Measurements from ENCODE around the gene ANKK1.

The ANKK1 gene

GRCh38 chr11:113397212-113397611, 9.6 kb downstream of the ANKK1 start:
- DNase-seq (ENCODE audit: low read depth) = no peak
- no peak overlapping the region for H3K4me3 ChIP-seq (ENCODE audit: low read depth, low read length)
- no peak for TF ChIP-seq CTCF (IDR thresholded peaks at IDR 0.05; ENCODE audit: insufficient read depth, low read depth, low read length, missing control alignments)

GRCh38 chr11:113397821-113398220, 10.2 kb downstream of the ANKK1 start:
- H3K4me3 ChIP-seq (ENCODE audit: low read depth, low read length) = no peak overlapping the region
- DNase-seq (ENCODE audit: low read depth) = no peak
- no peak for TF ChIP-seq CTCF (IDR thresholded peaks at IDR 0.05; ENCODE audit: insufficient read depth, low read depth, low read length, missing control alignments)

- TF ChIP-seq CTCF (IDR thresholded peaks at IDR 0.05; ENCODE audit: insufficient read depth, low read depth, low read length, missing control alignments) = no peak
- H3K4me3 ChIP-seq (ENCODE audit: low read depth, low read length) = no peak overlapping the region
- DNase-seq (ENCODE audit: low read depth) = no peak
These were observed 11.3 kb downstream of the ANKK1 start for GRCh38 chr11:113398669-113399430.

- DNase-seq (ENCODE audit: low read depth) = no peak
- TF ChIP-seq CTCF (IDR thresholded peaks at IDR 0.05; ENCODE audit: insufficient read depth, low read depth, low read length, missing control alignments) = no peak
- no peak overlapping the region for H3K4me3 ChIP-seq (ENCODE audit: low read depth, low read length)
These were observed 13.2 kb downstream of the ANKK1 start for GRCh38 chr11:113400631-113401230.

DNA sequence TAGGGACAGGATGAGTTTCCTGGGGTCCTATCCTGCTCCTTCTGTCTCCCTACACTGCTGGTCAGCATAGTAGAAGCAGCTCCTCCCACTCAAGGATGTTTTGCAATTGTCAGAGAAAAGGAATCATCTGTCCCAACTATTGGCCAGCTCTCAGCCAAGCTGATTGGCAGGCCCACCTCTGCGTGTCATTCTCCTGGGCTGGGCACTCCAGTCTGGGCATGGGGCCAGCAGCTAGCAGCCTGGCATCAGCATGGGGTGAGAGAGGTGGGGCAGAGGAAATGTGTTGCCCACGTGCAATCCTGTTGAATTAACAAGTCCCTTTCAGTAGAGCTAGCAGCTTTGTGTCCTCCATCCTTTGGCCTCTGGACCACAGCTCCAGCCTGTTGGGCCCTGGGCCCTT, 14.1 kb downstream of the ANKK1 start:
- no peak for TF ChIP-seq CTCF (IDR thresholded peaks at IDR 0.05; ENCODE audit: insufficient read depth, low read depth, low read length, missing control alignments)
- H3K4me3 ChIP-seq (ENCODE audit: low read depth, low read length) = no peak overlapping the region
- no peak for DNase-seq (ENCODE audit: low read depth)

- no peak for TF ChIP-seq CTCF (IDR thresholded peaks at IDR 0.05; ENCODE audit: insufficient read depth, low read depth, low read length, missing control alignments)
- DNase-seq (ENCODE audit: low read depth) = no peak
- H3K4me3 ChIP-seq (ENCODE audit: low read depth, low read length) = no peak overlapping the region
These were observed 17.4 kb downstream of the ANKK1 start for GRCh38 chr11:113404859-113405430.

Data from GM12865 (cell line).